Lung (tissue), 12 donors: ENCODE measurements around the gene ADAM23. TPM values are rescaled to one million over a fixed set of nuclear protein-coding genes. Genes with fewer than 3 reads are reported as not detected.

Experiments
- ATAC-seq: fragments of 200-7000 bp; cut with Tn5 transposase; one replicate; pipeline ENCODE4 v1.9.1; 2020; ENCODE audit warnings: moderate number of reproducible peaks; ENCODE audit not compliant: insufficient read depth, low FRiP score
- DNase-seq, 3 donors: peaks; one replicate each; pipeline ENCODE4 v3.0.0-alpha.2; 2013 to 2017
- H3K27ac ChIP-seq, 2 donors: one replicate each; pipeline ENCODE4 v1.5.1; 2013; ENCODE audit warnings: mild to moderate bottlenecking in 2 of 2, moderate library complexity in 2 of 2, control low read depth in 1 of 2, inconsistent platforms in 1 of 2, low read depth in 1 of 2, low read length in 1 of 2
- H3K27me3 ChIP-seq, 3 donors: one replicate each; pipeline ENCODE4 v1.5.1; 2013; ENCODE audit warnings: low read length in 2 of 3; ENCODE audit not compliant: control insufficient read depth in 3 of 3, insufficient read depth in 3 of 3
- H3K36me3 ChIP-seq, 4 donors: one replicate each; pipeline ENCODE4 v1.5.1; 2013; ENCODE audit warnings: low read length in 4 of 4, mild to moderate bottlenecking in 1 of 4, moderate library complexity in 1 of 4; ENCODE audit not compliant: control insufficient read depth in 4 of 4, insufficient read depth in 4 of 4
- H3K4me1 ChIP-seq, 5 donors: one replicate each; pipeline ENCODE4 v1.5.1; 2013; ENCODE audit warnings: low read length in 5 of 5, mild to moderate bottlenecking in 2 of 5, moderate library complexity in 1 of 5; ENCODE audit not compliant: control insufficient read depth in 5 of 5, insufficient read depth in 5 of 5
- H3K4me3 ChIP-seq: one replicate; pipeline ENCODE4 v1.5.1; 2013; ENCODE audit warnings: mild to moderate bottlenecking, control low read depth, moderate library complexity
- H3K9ac ChIP-seq, 2 donors: one replicate each; pipeline ENCODE4 v1.5.1; 2013; ENCODE audit warnings: low read length in 2 of 2, control low read depth in 1 of 2; ENCODE audit not compliant: insufficient read depth in 1 of 2
- H3K9me3 ChIP-seq, 4 donors: one replicate each; pipeline ENCODE4 v1.5.1; 2013; ENCODE audit warnings: low read length in 3 of 4, mild to moderate bottlenecking in 1 of 4, moderate library complexity in 1 of 4; ENCODE audit not compliant: control insufficient read depth in 4 of 4, insufficient read depth in 3 of 4
- WGBS, 2 donors: extraction: QIAGEN DNeasy Blood & Tissue Kit; methylation state at CpG; one replicate each; pipeline ENCODE4 v1.1.7; 2013; 5-methylcytosine and 5-hydroxymethylcytosine counted together
- polyA plus RNA-seq, 2 donors: library from polyadenylated mRNA; stranded (reverse); fragments of 200-250 nt; gene quantifications; one replicate each; pipeline ENCODE4 v1.2.1, GENCODE V29; 2013
- total RNA-seq, 2 donors: library from RNA; depleted of rRNA in 1 of 2; stranded (reverse); fragments of >200 nt in 1 of 2; gene quantifications; one replicate each; pipeline ENCODE4 v1.2.1, GENCODE V29; 2014 to 2021
- TF ChIP-seq, protein P1 (sequence below): IDR thresholded peaks from 2 replicates; pipeline ENCODE4 v1.5.1; 2012; ENCODE audit warnings: mild to moderate bottlenecking; ENCODE audit errors: control extremely low read depth, extremely low read depth
- donor health status: control.
- donor health status: control.
- donor health status: Bipolar disorder and iron deficiency.
- donor health status: healthy.
- donor health status: DM: yes; HTN: yes; CAD: no.

ADAM23 gene
- total and polyA plus RNA-seq, 4 donors = 0.57 to 1.7 (median 1.2) TPM

- TF ChIP-seq, protein P1, sequence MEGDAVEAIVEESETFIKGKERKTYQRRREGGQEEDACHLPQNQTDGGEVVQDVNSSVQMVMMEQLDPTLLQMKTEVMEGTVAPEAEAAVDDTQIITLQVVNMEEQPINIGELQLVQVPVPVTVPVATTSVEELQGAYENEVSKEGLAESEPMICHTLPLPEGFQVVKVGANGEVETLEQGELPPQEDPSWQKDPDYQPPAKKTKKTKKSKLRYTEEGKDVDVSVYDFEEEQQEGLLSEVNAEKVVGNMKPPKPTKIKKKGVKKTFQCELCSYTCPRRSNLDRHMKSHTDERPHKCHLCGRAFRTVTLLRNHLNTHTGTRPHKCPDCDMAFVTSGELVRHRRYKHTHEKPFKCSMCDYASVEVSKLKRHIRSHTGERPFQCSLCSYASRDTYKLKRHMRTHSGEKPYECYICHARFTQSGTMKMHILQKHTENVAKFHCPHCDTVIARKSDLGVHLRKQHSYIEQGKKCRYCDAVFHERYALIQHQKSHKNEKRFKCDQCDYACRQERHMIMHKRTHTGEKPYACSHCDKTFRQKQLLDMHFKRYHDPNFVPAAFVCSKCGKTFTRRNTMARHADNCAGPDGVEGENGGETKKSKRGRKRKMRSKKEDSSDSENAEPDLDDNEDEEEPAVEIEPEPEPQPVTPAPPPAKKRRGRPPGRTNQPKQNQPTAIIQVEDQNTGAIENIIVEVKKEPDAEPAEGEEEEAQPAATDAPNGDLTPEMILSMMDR = no peak
Observed at GRCh38 chr2:206432193-206433082, 10.9 kb upstream of the ADAM23 start.

GRCh38 chr2:206433190-206433589 is 10.1 kb upstream of the ADAM23 start:
- no peak overlapping the region for H3K27ac ChIP-seq
- H3K36me3 ChIP-seq = no peaks in the 10 kb centered on the region
- peaks cover 0 to under 1% (median 0%) of the 10 kb centered on the region in 5 donors for H3K4me1 ChIP-seq
- H3K9ac ChIP-seq = no peak overlapping the region
- H3K4me3 ChIP-seq = no peak overlapping the region
- H3K27me3 ChIP-seq = peaks cover 0 to 5% (median 0%) of the 10 kb centered on the region in 3 donors
- ATAC-seq (no peak), DNase-seq (no peak)
- no peaks in the 10 kb centered on the region for H3K9me3 ChIP-seq
- TF ChIP-seq, protein P1 = no peak

More at GRCh38 chr2:206432193-206433082, 10.9 kb upstream of the ADAM23 start:
- Histone ChIP-seq H3K9me3 (no peaks in the 10 kb centered on the region), H3K4me1 (no peaks in the 10 kb centered on the region), H3K9ac (no peak overlapping the region), H3K36me3 (no peaks in the 10 kb centered on the region), H3K4me3 (no peak overlapping the region), H3K27ac (no peak overlapping the region), H3K27me3 (peaks cover 0 to 5% (median 0%) of the 10 kb centered on the region in 3 donors)
- ATAC-seq (no peak), DNase-seq (no peak)
- 63 to 80% methylated on average over 6 of the region's 6 CpGs for WGBS, 2 donors

DNA sequence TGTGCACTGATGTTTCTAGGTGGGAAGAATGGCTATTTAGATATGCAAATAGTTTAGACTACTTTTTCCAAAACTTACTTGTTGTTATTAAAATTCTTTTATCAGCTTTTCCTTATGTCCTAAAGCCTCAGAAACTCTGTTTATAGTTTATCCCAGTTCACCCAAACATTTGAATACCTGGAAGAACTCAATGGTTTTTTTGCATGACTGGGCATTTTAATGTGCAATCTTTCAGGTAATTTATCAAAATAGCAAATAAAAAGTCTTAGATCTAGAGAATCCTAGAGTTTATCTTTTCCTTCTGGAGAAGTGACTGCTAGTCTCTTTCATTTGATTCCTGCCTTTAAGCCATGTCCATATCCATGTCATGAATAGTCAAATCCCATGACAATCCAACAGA is 9.6 kb upstream of the ADAM23 start:
- no peak for ATAC-seq
- no peak overlapping the region for H3K27ac ChIP-seq
- H3K36me3 ChIP-seq = no peaks in the 10 kb centered on the region
- peaks cover 0 to 3% (median 0%) of the 10 kb centered on the region in 5 donors for H3K4me1 ChIP-seq
- H3K9me3 ChIP-seq = no peaks in the 10 kb centered on the region
- TF ChIP-seq, protein P1 = no peak
- H3K4me3 ChIP-seq = no peak overlapping the region
- peaks cover 0 to 5% (median 0%) of the 10 kb centered on the region in 3 donors for H3K27me3 ChIP-seq
- no peak for DNase-seq
- no peak overlapping the region for H3K9ac ChIP-seq
